WTC11 (cell line): ENCODE measurements around the gene TRMU. TPM values are rescaled to one million over a fixed set of nuclear protein-coding genes. Genes with fewer than 3 reads are reported as not detected.

Experiments
- ATAC-seq: fragments of 200-7000 bp; cut with Tn5 transposase; 2 replicates; pipeline ENCODE4 v1.10.0; 2021; ENCODE audit warnings: mild to moderate bottlenecking, moderate library complexity
- CTCF ChIA-PET: fragments of 300-600 bp; sonication (Branson Sonifier 250); formaldehyde crosslinking; loops from one replicate; lab custom pipeline; 2021; ENCODE audit warnings: antibody characterized with exemption; lab: Charles Lee
- POLR2A ChIA-PET: fragments of 350-600 bp; sonication (Branson Sonifier 250); formaldehyde crosslinking; loops from one replicate; lab custom pipeline; 2021; ENCODE audit warnings: antibody characterized with exemption; lab: Charles Lee
- DNase-seq: peaks from one replicate; pipeline ENCODE4 v3.0.0; 2021; ENCODE audit warnings: low spot score
- H3K27ac Mint-ChIP-seq: 2 replicates; pipeline ENCODE4 v1.8.0; 2021; ENCODE audit warnings: mixed read lengths
- H3K27me3 Mint-ChIP-seq: 2 replicates; pipeline ENCODE4 v1.8.0; 2021; ENCODE audit warnings: low read depth, mild to moderate bottlenecking, moderate library complexity, mixed read lengths
- H3K36me3 Mint-ChIP-seq: 2 replicates; pipeline ENCODE4 v1.8.0; 2021; ENCODE audit warnings: mixed read lengths
- H3K4me1 Mint-ChIP-seq: 2 replicates; pipeline ENCODE4 v1.8.0; 2022; ENCODE audit warnings: mixed read lengths
- H3K4me3 Mint-ChIP-seq: 2 replicates; pipeline ENCODE4 v1.8.0; 2021; ENCODE audit warnings: mild to moderate bottlenecking, moderate library complexity, mixed read lengths
- H3K9me3 Mint-ChIP-seq: 2 replicates; pipeline ENCODE4 v1.8.0; 2021; ENCODE audit warnings: mixed read lengths
- CBFB ChIP-seq: sonication (generic); formaldehyde crosslinking; IDR thresholded peaks from 2 replicates; pipeline ENCODE4 v1.8.1; 2022; ENCODE audit warnings: mild to moderate bottlenecking, low read depth, missing genetic modification reagents
- ETV6 ChIP-seq: sonication (generic); formaldehyde crosslinking; IDR thresholded peaks from 2 replicates; pipeline ENCODE4 v1.8.1; 2022; ENCODE audit warnings: mild to moderate bottlenecking, missing genetic modification reagents
- FOXJ3 ChIP-seq: sonication (generic); formaldehyde crosslinking; IDR thresholded peaks from 2 replicates; pipeline ENCODE4 v1.9.0; 2021; ENCODE audit warnings: missing genetic modification reagents, mild to moderate bottlenecking, borderline replicate concordance
- NFATC4 ChIP-seq: fragments of 250-450 bp; sonication (Bioruptor Pico); IDR thresholded peaks from 2 replicates; pipeline ENCODE4 v1.9.0; 2021; ENCODE audit warnings: mild to moderate bottlenecking
- PRRX2 ChIP-seq: fragments of 250-450 bp; sonication (Bioruptor Pico); IDR thresholded peaks from 2 replicates; pipeline ENCODE4 v1.8.0; 2021; ENCODE audit warnings: mild to moderate bottlenecking
- ZNF121 ChIP-seq: sonication (generic); formaldehyde crosslinking; IDR thresholded peaks from 2 replicates; pipeline ENCODE4 v1.8.0; 2023; ENCODE audit warnings: missing genetic modification reagents
- ZNF219 ChIP-seq: sonication (generic); formaldehyde crosslinking; IDR thresholded peaks from 2 replicates; pipeline ENCODE4 v1.8.0; 2023; ENCODE audit warnings: missing genetic modification reagents, mild to moderate bottlenecking, borderline replicate concordance
- ZNF671 ChIP-seq: fragments of 250-450 bp; sonication (Bioruptor Pico); IDR thresholded peaks from 2 replicates; pipeline ENCODE4 v1.8.0; 2021; ENCODE audit warnings: mild to moderate bottlenecking
- total RNA-seq: library from RNA; stranded (reverse); gene quantifications from 3 replicates; pipeline ENCODE4 v1.2.3, GENCODE V29; 2021
- TF ChIP-seq, protein P1 (sequence below): sonication (generic); formaldehyde crosslinking; IDR thresholded peaks from 2 replicates; pipeline ENCODE4 v1.8.1; 2023; ENCODE audit warnings: mild to moderate bottlenecking, moderate library complexity, missing genetic modification reagents
- TF ChIP-seq, protein P2 (sequence below): fragments of 250-450 bp; sonication (Bioruptor Pico); IDR thresholded peaks from 2 replicates; pipeline ENCODE4 v1.9.0; 2021; ENCODE audit warnings: mild to moderate bottlenecking, borderline replicate concordance
- TF ChIP-seq, protein P3 (sequence below): sonication (generic); formaldehyde crosslinking; IDR thresholded peaks from 2 replicates; pipeline ENCODE4 v1.8.1; 2023; ENCODE audit warnings: mild to moderate bottlenecking, missing genetic modification reagents, borderline replicate concordance
- TF ChIP-seq, protein P4 (sequence below): sonication (generic); formaldehyde crosslinking; IDR thresholded peaks from 2 replicates; pipeline ENCODE4 v1.8.0; 2023; ENCODE audit warnings: missing genetic modification reagents, mild to moderate bottlenecking, borderline replicate concordance
- TF ChIP-seq, protein P5 (sequence below): sonication (generic); formaldehyde crosslinking; IDR thresholded peaks from 2 replicates; pipeline ENCODE4 v1.8.1; 2023; ENCODE audit warnings: mild to moderate bottlenecking, missing genetic modification reagents, moderate library complexity
- TF ChIP-seq, protein P6 (sequence below): fragments of 250-450 bp; sonication (Bioruptor Pico); IDR thresholded peaks from 2 replicates; pipeline ENCODE4 v1.9.0; 2021; ENCODE audit warnings: moderate library complexity, mild to moderate bottlenecking, inconsistent platforms, borderline replicate concordance

TRMU gene
- total RNA-seq, 1 experiment from 2014 or later: 103 TPM

DNA sequence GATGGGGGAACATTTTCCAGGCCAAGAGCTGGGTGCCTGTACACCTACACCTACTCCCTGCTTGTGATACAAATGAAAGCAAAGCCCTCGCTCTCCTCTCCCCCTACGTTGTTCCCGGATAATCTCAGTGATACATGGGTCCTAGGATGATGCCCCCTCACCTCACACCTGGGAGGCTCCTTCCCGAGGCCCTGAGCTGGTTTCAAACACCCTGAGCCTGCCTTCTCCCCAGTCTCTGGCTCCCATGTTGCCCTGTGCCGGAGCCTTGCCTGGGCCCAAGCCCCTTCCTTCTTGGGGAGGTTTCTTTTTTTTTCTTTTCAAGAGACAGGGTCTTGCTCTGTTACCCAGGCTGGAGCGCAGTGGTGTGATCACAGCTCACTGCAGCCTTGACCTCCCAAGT is 23.3 kb downstream of the TRMU start:
- H3K9me3 Mint-ChIP-seq: peaks cover 7% of the 10 kb centered on the region; the same call in 1 of the 2 replicates
- no peak for ATAC-seq
- no peaks in the 10 kb centered on the region for H3K27me3 Mint-ChIP-seq
- ChIA-PET POLR2A (no interaction called here), CTCF (interaction anchor here (0.9 to 2.4 kb wide), 3 partner anchors 9 to 205 kb away, joined by 6 to 22 read pairs (median 9); no protein-coding TSS in a partner anchor)
- DNase-seq: no peak
- TF ChIP-seq ZNF121 (CRISPR knock-in tag): no peak
- TF ChIP-seq ZNF671 (CRISPR knock-in tag): no peak
- TF ChIP-seq, protein P1, sequence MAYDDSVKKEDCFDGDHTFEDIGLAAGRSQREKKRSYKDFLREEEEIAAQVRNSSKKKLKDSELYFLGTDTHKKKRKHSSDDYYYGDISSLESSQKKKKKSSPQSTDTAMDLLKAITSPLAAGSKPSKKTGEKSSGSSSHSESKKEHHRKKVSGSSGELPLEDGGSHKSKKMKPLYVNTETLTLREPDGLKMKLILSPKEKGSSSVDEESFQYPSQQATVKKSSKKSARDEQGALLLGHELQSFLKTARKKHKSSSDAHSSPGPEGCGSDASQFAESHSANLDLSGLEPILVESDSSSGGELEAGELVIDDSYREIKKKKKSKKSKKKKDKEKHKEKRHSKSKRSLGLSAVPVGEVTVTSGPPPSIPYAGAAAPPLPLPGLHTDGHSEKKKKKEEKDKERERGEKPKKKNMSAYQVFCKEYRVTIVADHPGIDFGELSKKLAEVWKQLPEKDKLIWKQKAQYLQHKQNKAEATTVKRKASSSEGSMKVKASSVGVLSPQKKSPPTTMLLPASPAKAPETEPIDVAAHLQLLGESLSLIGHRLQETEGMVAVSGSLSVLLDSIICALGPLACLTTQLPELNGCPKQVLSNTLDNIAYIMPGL (CRISPR knock-in tag): no peak
- TF ChIP-seq, protein P2, sequence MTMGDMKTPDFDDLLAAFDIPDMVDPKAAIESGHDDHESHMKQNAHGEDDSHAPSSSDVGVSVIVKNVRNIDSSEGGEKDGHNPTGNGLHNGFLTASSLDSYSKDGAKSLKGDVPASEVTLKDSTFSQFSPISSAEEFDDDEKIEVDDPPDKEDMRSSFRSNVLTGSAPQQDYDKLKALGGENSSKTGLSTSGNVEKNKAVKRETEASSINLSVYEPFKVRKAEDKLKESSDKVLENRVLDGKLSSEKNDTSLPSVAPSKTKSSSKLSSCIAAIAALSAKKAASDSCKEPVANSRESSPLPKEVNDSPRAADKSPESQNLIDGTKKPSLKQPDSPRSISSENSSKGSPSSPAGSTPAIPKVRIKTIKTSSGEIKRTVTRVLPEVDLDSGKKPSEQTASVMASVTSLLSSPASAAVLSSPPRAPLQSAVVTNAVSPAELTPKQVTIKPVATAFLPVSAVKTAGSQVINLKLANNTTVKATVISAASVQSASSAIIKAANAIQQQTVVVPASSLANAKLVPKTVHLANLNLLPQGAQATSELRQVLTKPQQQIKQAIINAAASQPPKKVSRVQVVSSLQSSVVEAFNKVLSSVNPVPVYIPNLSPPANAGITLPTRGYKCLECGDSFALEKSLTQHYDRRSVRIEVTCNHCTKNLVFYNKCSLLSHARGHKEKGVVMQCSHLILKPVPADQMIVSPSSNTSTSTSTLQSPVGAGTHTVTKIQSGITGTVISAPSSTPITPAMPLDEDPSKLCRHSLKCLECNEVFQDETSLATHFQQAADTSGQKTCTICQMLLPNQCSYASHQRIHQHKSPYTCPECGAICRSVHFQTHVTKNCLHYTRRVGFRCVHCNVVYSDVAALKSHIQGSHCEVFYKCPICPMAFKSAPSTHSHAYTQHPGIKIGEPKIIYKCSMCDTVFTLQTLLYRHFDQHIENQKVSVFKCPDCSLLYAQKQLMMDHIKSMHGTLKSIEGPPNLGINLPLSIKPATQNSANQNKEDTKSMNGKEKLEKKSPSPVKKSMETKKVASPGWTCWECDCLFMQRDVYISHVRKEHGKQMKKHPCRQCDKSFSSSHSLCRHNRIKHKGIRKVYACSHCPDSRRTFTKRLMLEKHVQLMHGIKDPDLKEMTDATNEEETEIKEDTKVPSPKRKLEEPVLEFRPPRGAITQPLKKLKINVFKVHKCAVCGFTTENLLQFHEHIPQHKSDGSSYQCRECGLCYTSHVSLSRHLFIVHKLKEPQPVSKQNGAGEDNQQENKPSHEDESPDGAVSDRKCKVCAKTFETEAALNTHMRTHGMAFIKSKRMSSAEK (CRISPR knock-in tag): no peak
- TF ChIP-seq CBFB (CRISPR knock-in tag): no peak
- no peak for TF ChIP-seq NFATC4 (CRISPR knock-in tag)
- no peak for TF ChIP-seq FOXJ3
- TF ChIP-seq, protein P3, sequence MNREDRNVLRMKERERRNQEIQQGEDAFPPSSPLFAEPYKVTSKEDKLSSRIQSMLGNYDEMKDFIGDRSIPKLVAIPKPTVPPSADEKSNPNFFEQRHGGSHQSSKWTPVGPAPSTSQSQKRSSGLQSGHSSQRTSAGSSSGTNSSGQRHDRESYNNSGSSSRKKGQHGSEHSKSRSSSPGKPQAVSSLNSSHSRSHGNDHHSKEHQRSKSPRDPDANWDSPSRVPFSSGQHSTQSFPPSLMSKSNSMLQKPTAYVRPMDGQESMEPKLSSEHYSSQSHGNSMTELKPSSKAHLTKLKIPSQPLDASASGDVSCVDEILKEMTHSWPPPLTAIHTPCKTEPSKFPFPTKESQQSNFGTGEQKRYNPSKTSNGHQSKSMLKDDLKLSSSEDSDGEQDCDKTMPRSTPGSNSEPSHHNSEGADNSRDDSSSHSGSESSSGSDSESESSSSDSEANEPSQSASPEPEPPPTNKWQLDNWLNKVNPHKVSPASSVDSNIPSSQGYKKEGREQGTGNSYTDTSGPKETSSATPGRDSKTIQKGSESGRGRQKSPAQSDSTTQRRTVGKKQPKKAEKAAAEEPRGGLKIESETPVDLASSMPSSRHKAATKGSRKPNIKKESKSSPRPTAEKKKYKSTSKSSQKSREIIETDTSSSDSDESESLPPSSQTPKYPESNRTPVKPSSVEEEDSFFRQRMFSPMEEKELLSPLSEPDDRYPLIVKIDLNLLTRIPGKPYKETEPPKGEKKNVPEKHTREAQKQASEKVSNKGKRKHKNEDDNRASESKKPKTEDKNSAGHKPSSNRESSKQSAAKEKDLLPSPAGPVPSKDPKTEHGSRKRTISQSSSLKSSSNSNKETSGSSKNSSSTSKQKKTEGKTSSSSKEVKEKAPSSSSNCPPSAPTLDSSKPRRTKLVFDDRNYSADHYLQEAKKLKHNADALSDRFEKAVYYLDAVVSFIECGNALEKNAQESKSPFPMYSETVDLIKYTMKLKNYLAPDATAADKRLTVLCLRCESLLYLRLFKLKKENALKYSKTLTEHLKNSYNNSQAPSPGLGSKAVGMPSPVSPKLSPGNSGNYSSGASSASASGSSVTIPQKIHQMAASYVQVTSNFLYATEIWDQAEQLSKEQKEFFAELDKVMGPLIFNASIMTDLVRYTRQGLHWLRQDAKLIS (CRISPR knock-in tag): no peak
- TF ChIP-seq, protein P4, sequence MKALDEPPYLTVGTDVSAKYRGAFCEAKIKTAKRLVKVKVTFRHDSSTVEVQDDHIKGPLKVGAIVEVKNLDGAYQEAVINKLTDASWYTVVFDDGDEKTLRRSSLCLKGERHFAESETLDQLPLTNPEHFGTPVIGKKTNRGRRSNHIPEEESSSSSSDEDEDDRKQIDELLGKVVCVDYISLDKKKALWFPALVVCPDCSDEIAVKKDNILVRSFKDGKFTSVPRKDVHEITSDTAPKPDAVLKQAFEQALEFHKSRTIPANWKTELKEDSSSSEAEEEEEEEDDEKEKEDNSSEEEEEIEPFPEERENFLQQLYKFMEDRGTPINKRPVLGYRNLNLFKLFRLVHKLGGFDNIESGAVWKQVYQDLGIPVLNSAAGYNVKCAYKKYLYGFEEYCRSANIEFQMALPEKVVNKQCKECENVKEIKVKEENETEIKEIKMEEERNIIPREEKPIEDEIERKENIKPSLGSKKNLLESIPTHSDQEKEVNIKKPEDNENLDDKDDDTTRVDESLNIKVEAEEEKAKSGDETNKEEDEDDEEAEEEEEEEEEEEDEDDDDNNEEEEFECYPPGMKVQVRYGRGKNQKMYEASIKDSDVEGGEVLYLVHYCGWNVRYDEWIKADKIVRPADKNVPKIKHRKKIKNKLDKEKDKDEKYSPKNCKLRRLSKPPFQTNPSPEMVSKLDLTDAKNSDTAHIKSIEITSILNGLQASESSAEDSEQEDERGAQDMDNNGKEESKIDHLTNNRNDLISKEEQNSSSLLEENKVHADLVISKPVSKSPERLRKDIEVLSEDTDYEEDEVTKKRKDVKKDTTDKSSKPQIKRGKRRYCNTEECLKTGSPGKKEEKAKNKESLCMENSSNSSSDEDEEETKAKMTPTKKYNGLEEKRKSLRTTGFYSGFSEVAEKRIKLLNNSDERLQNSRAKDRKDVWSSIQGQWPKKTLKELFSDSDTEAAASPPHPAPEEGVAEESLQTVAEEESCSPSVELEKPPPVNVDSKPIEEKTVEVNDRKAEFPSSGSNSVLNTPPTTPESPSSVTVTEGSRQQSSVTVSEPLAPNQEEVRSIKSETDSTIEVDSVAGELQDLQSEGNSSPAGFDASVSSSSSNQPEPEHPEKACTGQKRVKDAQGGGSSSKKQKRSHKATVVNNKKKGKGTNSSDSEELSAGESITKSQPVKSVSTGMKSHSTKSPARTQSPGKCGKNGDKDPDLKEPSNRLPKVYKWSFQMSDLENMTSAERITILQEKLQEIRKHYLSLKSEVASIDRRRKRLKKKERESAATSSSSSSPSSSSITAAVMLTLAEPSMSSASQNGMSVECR: no peak
- TF ChIP-seq, protein P5, sequence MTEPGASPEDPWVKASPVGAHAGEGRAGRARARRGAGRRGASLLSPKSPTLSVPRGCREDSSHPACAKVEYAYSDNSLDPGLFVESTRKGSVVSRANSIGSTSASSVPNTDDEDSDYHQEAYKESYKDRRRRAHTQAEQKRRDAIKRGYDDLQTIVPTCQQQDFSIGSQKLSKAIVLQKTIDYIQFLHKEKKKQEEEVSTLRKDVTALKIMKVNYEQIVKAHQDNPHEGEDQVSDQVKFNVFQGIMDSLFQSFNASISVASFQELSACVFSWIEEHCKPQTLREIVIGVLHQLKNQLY (CRISPR knock-in tag): no peak
- no peak for TF ChIP-seq ZNF219 (CRISPR knock-in tag)
- TF ChIP-seq, protein P6, sequence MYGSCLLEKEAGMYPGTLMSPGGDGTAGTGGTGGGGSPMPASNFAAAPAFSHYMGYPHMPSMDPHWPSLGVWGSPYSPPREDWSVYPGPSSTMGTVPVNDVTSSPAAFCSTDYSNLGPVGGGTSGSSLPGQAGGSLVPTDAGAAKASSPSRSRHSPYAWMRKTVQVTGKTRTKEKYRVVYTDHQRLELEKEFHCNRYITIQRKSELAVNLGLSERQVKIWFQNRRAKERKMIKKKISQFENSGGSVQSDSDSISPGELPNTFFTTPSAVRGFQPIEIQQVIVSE: no peak
- TF ChIP-seq PRRX2: no peak
- TF ChIP-seq ETV6: no peak
- H3K4me1 Mint-ChIP-seq: no peaks in the 10 kb centered on the region
- no peak overlapping the region for H3K27ac Mint-ChIP-seq
- peaks cover 21% of the 10 kb centered on the region for H3K36me3 Mint-ChIP-seq
- no peak overlapping the region for H3K4me3 Mint-ChIP-seq
